Measurements from ENCODE around the gene BMPR1A.

BMPR1A gene

DNA sequence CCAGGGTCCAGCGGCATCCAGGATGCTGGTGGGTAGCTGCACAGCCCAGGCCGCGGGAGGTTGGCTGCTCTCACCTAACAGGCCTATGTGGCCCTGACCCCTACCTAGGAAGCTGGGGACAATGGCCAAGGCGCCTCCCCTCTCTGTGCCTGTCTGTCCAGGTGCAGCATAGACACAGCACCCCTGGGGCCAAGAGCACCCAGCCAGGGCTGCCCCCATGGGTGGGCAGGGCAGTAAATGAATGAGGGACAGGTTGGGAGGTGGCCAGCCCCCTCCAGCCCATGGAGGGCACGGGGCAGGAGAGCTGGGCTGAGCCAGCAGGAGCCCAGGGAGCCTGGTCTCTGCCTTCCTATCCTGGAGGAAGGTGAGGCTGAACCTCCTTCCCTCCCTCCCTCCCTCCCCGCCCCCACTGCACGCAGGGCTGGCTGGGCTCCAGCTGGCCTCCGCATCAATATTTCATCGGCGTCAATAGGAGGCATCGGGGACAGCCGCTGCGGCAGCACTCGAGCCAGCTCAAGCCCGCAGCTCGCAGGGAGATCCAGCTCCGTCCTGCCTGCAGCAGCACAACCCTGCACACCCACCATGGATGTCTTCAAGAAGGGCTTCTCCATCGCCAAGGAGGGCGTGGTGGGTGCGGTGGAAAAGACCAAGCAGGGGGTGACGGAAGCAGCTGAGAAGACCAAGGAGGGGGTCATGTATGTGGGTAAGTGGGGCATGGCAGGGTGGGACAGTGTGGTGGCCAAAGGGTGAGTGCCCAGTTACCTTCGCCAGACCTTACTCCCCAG, 201.9 kb downstream of the BMPR1A start, which contains the start of gene SNCG:
SNCG (plus strand) TSS at position 484 of the 785 bp plus-strand sequence; CDS start at position 583, 99 bp downstream.
- DNase-seq = no peak

DNA sequence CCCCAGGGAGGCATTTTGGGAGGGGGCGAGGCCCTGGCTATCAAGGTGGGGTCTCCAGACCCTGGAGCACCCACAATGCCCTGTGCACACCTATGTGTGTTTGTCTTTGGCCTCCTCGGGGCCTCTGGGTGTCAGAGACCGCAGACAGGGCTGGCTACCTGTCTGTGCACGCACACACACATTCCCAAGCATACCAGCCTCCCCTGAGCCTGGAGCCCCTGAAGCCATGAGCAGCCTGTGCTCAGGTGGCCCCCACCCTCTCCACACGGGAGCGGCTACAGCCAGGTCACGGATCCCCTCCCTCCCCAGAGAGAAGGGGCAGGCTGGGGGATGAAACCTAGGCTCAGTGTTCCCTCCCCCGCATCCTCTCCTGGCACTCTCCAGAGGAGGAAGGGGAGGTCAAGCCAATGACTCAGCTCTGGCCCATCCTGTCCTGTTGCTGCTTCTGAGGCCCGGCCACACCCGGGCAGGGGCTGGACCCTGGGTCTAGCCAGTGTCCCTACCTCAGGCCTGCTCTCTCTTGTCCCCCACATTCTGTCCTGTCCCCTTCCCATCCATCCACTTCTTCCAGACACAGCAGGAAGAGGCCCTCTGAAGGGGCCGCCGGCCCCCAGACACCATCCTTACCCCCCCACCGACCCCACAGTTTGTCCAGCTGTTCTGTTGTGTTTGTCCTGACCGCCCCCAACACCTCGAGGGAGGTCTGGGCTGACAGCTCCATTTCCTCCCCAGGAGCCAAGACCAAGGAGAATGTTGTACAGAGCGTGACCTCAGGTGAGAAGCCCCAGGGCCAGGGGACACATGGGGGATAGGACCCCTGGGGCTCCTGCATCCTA, 202.7 kb downstream of the BMPR1A start:
- DNase-seq = no peak

DNA sequence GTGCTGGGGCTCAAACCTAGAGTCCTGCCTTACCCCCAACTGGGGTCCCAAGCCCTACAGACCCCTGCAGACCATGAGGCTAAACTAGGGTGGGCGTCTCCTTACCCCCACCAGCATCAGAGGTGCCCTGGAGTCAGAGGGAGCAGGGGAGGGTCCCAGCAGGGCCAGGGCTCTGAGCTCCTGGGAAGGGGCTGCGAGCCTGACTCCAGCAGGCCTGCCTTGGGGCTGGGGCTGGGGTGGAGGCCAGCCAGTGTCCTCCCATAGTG, 203.3 kb downstream of the BMPR1A start:
- no peak for DNase-seq

DNA sequence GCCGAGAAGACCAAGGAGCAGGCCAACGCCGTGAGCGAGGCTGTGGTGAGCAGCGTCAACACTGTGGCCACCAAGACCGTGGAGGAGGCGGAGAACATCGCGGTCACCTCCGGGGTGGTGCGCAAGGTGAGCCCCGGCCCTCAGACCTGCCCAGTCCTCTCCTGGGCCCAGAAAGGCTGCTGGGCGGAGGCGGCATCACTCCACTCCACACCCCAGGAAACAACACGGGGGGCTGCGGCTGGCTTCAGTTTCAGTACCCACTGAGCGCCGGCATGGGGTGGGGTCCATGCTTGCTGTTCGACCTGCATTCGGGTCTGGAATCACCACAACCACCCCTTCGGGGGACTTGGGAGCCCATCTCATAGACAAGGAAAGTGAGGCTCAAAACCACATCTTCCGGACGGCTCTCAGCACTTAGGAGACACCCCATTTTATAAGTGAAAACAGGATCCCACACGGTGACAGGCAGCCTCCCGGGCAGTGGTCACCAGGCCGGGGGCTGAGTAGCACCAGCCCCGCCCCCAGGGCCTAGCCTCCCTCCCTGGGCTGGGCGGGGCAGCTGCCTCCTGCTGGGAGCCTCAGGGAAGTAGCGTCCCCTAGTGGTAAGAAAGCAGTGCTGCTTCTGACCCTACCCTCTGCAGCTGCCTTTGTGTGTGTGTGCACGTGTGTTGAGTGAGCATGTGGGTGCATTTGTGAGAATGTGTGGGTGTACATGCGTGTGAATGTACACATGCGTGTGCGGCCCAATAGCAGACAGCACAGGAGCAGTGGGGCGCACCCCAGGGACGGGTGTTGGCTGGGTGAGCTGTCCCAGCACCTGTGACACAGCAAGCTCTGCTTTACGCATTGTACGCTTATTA, 203.8 kb downstream of the BMPR1A start:
- DNase-seq = no peak

DNA sequence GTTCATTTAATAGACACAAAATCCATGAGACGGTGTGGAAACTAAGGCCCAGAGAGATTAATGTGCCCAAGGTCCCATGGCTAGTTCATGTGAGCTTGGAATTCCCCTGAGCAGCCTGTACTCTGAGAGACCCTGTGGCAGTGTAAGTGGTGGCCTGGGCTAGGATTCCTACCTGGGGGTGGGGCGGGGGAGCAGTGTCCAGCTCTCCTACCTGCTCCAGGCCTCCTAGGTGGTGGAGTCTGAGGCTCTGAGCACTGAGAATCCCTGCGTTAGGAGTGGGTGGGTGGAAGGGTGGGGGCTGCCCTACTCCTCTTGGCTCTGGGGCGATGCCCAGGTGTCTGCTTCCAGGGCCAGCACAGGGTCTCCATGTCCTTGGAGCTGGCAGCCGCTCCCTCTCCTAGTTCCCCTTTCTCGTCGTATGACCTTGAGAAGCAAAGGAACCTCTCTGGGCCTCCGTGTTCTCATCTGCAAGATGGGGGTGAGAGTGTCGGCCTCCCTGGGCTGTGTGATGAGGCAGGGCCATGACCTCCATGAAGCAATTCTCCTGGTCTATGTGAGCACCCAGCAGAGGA, 204.5 kb downstream of the BMPR1A start:
- DNase-seq = no peak

DNA sequence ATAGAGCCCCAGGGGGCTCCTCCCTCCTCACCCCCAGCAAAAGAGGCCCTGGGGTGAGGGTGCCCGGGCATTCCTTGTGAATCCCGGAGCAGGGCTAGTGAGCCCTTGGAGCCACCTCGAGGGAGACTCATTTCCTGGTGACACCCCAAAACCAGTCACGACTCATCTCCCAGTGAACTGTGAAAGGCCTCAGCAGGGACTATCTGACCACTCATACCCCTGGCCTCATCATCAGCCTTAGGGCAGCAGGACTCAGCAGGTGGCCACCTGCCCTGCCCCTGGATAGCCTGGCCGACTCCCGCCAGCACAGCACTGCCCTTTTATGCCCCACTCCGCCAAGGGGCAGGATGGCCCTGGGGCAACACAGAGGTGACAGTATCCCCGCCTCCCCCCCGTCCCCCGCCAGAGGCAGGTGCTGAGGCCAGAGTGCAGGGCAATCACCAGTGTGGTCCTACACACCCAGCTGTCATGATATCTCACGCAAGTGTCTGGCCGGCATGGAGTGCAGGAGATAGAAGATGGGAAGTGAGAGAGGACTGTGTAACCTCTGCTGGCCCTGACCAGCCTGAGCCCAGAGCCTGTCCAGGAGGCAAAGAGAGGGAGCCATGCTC, 205.2 kb downstream of the BMPR1A start:
- no peak for DNase-seq

DNA sequence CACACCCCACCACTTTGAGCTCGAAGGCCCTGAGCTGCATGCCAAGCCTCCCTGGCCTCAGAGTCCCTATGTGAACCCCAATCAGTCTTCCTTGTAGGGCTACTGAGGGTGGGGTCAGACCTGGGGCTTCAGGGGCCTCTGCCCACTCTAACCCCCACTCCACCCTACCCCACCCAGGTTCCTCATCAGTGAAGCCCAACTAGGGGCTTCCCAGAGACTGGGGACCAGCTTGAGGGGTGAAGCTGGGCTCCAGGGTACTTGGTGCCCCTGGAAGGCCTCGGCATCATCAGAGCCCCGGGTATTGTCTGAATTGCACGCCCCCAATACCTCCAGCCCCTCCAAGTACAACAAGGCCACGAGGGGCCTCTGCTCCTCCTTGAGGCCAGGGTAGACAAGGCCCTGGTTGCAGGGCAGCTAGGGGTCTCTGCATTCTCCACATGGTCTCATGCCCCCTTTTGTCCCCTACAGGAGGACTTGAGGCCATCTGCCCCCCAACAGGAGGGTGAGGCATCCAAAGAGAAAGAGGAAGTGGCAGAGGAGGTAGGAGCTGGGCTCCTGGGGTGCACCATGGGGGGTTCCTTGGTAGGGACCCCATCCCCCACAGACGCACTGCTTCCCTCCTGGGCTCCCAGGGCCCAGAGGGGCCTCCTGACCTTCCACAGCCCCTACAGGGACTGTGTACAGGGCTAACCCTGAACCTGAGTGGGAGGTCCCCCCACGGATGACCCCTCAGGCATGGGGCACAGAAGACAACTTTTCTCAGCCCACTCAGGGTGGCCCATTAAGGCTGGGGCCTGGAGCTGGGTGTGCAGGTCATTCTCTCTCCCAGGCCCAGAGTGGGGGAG, 205.9 kb downstream of the BMPR1A start:
- DNase-seq = no peak

DNA sequence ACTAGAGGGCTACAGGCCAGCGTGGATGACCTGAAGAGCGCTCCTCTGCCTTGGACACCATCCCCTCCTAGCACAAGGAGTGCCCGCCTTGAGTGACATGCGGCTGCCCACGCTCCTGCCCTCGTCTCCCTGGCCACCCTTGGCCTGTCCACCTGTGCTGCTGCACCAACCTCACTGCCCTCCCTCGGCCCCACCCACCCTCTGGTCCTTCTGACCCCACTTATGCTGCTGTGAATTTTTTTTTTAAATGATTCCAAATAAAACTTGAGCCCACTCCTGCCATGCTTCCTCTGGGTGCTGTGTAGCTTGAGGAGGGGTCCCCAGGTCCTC, 206.5 kb downstream of the BMPR1A start:
- DNase-seq = no peak

DNA sequence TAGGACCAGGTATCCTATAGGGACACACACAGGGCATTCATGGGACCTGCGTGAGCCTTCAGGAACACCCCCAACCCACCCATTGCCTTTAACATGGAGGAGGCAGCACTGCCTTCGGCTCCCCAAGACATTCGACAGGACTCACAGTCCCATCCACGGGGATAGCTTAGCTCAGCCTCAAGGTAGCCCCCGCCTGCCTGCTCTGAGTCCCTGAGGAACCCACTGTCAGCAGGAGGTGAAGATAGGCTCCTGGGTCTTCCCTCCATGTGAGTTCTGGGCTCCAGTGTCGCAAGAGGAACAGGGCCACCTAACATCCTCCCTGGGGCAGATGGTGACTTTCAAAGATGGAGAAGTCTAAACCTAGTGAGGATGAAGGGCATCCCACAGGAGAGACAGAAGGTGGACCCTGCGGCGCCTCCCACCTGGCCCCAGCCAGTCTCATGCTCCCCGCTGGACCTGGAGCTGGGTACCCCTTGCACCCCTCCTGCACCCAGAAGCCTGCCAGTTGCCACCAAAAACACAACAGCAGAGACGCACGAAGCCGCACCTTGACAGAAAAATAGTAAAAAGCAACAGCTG, 207.0 kb downstream of the BMPR1A start:
- no peak for DNase-seq

DNA sequence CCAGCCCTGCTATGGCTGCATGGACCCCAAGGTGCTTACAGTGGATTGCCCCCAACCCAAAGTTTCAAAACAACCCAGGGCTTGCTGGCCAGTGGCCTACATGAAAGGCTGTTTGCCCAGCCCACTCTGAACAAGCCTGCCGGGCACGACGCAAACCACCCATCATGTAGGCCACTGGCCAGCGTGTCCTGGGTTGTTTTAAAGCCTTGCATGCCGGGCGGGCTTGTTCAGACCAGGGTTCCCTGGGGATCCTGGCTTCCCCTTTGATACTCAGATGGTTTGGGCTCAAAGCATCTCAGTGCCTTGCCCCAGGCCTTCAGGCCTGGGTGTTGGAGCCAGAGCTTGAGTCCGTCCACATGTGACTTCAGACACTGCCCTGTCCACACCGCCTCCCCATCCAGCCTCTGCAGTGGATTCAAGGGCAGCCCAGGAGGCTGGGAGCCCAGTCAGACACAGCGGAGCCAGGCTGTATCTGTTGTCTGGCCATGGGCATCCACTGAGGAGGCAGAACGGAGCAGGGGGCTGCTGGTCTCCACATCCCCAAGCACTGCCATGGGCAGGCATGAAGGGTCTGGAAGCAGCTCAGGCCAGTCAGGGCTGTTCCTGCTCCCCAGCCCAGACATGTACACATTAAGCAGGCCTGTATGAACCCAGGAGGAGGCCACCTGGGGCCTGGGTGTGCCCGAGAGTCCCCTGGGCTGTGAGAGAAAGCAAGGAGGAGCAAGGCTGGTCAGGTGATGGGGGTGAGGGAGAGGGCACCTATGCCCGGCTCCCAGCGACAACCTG, 207.8 kb downstream of the BMPR1A start:
- no peak for DNase-seq

DNA sequence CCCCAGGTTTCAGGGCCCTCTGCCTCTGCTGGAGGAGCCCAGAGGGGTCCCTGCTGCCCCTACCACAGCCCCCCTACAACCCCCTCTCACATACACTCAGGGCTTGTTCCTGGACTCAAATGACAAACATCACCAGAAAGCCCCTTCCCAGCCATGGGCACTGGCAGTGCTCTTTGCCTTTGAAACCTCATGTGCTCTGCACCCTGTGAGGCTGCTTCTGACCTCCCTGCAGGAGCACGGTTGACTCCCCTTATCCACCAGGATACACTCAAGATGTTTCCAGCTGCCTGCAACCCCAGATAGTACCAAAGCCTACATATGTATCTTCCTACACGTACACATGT, 208.4 kb downstream of the BMPR1A start:
- no peak for DNase-seq

DNA sequence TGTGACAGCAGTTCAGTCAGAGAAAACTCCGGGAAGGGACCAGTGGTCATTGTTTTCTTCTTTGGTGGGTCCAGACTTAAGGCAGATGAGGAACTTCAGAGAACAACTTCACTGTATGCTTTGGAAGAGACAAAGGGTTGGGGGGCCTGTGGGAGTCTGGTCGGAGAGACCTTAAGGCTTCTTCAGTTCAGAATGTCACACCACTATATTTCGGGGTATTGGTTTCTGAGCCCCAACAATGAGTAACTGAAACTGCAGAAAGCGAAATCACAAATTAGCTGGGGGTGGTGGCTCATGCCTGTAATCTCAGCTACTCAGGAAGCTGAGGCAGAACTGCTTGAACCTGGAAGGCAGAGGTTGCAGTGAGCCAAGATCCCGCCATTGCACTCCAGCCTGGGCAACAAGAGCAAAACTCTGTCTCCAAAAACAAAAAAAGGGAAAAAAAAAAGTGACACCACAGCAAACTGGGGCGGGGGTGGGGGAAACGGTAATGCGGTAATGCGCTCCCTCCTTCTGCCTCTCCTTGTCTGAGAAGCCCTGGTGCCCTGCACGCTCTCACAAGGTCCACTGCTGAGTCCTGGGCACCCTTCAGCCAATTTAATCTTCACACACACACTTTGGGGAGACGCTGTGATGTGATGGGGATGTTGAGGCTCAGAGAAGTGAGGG, 209.7 kb downstream of the BMPR1A start:
- DNase-seq = no peak

DNA sequence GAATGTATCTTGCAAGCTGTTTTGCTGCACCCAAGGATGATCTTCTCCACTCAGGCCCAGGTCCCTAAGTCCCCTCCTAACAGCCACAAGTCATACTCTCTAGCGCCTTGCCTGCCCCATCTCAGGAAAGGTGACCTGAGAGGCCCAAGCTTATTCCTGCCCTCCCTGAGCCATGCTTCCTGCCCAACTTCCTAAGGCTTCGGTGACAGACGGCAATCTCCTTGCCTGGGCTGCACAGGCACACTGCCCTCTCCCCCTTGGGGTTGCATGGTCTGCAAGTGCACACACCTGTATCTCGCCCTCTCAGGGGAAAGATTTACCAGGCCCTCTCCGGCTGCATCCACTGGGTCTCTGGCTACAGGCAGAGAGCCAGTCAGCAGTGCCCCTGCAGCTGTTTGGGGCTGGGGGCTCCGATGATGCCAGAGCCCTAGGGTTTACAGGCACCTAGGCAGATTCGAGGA, 211.1 kb downstream of the BMPR1A start:
- no peak for DNase-seq

DNA sequence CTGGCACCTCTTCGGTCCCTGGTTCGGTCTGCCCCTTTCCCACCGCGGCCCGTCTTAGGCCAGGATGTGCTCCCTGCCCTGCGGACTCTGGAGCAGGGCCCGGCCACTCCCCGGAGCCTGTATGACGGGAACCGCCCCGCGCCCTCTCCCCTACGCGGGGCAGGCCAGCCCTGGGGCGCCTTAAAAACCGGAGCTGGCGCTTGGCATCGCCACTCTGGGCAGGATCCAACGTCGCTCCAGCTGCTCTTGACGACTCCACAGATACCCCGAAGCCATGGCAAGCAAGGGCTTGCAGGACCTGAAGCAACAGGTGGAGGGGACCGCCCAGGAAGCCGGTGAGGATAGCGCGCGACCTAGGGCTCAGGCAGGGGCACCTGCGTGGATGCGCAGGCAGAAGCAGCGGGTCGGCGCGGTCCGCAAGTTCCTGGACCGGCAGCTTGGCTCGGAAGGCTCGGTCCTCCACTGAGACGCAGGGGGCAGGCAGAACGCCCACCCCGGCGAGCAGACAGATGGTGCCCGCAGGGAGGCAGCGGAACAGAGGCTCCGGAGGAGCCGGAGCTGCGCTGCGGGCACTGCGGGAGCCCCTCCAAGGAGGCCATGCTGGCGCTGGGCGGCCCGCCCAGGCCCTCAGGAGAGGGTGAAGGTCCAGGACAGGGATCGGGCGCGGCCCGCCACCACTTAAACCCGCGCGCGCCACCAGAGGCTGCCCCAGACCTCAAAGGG, 212.0 kb downstream of the BMPR1A start, which contains the start of gene ADIRF:
ADIRF (plus strand) TSS at position 212 of the 723 bp plus-strand sequence; CDS start at position 275, 63 bp downstream.
- no peak for DNase-seq

DNA sequence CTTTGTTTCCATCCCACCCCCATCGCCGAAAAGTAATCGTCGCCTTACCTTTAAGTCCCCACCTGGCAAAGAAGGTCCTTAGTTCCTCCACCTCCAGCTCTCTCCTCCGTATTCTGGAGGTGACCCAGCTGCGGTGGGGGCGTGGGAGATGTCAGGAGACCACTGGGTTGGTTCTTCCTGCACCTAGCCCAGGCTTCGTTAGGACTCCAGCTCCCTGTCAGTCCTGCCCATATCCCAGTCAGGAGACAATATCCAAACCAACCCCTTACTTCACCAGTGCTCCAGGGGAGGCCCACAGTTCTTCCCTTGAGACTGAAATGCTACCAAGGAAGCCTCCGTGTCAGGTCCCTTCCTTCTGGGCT, 212.6 kb downstream of the BMPR1A start:
- no peak for DNase-seq

DNA sequence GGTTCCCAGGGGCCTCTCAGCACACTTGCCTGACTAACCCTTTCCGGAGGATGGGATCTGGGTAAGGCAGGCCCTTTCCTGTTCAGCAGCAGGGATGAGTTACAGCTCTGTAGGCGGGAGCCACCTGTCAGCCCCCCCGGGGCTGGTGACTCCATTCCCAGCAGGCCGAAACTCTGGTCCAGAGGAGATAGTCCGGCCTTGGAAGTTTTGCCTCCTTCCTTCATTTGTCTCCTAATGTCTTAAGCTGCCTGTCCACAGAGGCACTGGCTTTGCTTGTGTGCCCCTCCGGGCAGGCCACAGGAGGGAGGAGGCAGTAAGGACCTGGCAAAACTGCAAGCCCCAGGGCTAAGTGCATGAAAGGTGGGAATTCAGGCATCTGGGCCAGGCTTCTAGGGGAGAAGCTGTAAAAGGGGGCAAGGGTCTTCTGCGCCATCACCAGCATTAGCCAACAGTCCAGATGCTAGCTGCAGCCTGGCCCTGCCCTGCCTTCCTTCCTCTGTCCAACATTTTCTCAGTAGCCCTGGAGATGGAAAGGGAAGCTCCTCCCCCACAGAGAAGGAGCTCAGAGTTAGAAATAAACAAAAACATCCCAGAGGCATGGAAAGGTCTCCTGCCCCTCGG, 213.1 kb downstream of the BMPR1A start:
- no peak for DNase-seq

DNA sequence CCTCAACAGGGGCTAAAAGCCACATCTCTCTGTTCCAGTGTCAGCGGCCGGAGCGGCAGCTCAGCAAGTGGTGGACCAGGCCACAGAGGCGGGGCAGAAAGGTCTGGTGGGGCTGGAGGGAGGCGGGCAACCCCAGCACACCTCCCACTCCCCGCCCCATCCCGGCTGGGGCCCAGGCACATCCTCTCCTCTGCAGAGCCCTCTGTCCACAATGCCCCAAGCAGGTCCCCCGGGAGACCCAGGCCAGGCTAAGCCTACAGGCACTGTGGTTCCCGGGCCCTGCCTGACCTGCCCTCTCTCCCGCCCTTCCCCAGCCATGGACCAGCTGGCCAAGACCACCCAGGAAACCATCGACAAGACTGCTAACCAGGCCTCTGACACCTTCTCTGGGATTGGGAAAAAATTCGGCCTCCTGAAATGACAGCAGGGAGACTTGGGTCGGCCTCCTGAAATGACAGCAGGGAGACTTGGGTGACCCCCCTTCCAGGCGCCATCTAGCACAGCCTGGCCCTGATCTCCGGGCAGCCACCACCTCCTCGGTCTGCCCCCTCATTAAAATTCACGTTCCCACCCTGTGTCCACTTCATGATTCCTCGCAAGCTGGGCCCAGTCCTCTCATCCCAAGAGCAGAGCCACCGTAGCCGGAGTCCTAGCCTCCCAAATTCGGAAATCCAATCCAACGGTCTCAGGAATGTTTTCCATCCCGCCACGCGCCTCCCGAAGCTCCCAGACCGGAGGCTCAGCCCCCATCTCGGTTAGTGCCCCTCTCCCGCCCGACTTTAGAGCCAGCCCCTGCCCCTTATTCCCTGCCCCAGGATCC, 214.0 kb downstream of the BMPR1A start:
- DNase-seq = no peak

DNA sequence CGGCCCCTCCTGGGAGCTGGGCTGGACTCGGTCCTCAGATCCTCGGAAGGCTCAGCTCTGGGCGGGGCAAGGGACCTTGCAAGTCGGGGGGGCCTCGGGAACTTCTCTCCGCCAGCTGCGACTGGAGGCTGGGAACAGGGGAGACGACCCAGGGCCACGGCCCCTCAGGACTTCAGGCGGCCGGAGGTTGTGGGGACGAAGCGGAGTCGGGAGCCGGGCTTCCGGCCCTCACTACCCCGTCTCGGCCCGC, 214.5 kb downstream of the BMPR1A start:
- no peak for DNase-seq

Measured in NCI-H187 (cell line).